HL-60 (cell line): ENCODE data around the gene HPSE2.

Source experiments
- DNase-seq, 2 experiments: peaks; one replicate each; pipeline ENCODE4 v3.0.0-alpha.2; 2010 to 2020; ENCODE audit warnings: low read depth in 1 of 2, low spot score in 1 of 2
- H3K27ac ChIP-seq: fragments of 250-450 bp; sonication (Bioruptor Pico); replicated peaks from 2 replicates; pipeline ENCODE4 v1.5.1; 2020; ENCODE audit warnings: mild to moderate bottlenecking, moderate library complexity
- H3K27me3 ChIP-seq: fragments of 250-450 bp; sonication (Bioruptor Pico); 2 replicates; pipeline ENCODE4 v1.5.1; 2021; ENCODE audit warnings: mild to moderate bottlenecking, moderate library complexity; ENCODE audit not compliant: insufficient read depth, poor library complexity, severe bottlenecking
- H3K4me3 ChIP-seq: replicated peaks from 2 replicates; pipeline ENCODE4 v1.5.1; 2011; ENCODE audit warnings: mild to moderate bottlenecking, control low read depth, low read length; ENCODE audit not compliant: insufficient read depth
- GABPA ChIP-seq: IDR thresholded peaks from 2 replicates; pipeline ENCODE4 v1.6.1; 2012; ENCODE audit warnings: low read depth
- POLR2AphosphoS5 ChIP-seq: IDR thresholded peaks from 2 replicates; pipeline ENCODE4 v1.6.1; 2012; ENCODE audit warnings: low read depth
- SPI1 ChIP-seq: IDR thresholded peaks from 2 replicates; pipeline ENCODE4 v1.6.1; 2012; ENCODE audit warnings: low read depth, mild to moderate bottlenecking, borderline replicate concordance
- TF ChIP-seq, protein P1 (sequence below): IDR thresholded peaks from 2 replicates; pipeline ENCODE4 v1.6.1; 2012; ENCODE audit warnings: low read depth; ENCODE audit not compliant: insufficient replicate concordance
- TF ChIP-seq, protein P2 (sequence below): IDR thresholded peaks from one replicate; pipeline ENCODE4 v1.5.1; 2011; ENCODE audit warnings: low read length, control low read depth, inconsistent platforms; ENCODE audit not compliant: insufficient read depth

HPSE2 gene

DNA sequence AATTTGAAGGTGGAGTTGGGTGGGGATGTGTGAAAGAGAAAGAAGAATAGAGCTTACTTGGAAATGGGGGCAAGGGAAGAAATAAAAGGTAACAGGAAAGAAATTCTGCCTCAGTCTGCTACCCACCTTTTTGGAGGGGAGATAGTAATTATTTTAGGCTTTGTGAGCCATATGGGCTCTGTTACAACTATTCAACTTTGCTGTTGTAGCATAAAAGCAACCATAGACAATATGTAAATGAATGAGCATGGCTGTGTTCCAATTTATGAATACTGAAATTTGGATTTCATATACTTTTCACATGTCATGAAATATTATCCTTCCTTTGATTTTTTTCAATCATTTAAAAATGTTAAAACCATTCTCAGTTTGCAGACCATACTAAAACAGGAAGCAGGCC, 176.9 kb downstream of the HPSE2 start:
- Histone ChIP-seq H3K4me3 (no peak overlapping the region), H3K27ac (no peak overlapping the region), H3K27me3 (peaks cover 2% of the 10 kb centered on the region)
- DNase-seq = no peak
- TF ChIP-seq GABPA (no peak), SPI1 (no peak), POLR2AphosphoS5 (no peak)
- TF ChIP-seq, protein P1, sequence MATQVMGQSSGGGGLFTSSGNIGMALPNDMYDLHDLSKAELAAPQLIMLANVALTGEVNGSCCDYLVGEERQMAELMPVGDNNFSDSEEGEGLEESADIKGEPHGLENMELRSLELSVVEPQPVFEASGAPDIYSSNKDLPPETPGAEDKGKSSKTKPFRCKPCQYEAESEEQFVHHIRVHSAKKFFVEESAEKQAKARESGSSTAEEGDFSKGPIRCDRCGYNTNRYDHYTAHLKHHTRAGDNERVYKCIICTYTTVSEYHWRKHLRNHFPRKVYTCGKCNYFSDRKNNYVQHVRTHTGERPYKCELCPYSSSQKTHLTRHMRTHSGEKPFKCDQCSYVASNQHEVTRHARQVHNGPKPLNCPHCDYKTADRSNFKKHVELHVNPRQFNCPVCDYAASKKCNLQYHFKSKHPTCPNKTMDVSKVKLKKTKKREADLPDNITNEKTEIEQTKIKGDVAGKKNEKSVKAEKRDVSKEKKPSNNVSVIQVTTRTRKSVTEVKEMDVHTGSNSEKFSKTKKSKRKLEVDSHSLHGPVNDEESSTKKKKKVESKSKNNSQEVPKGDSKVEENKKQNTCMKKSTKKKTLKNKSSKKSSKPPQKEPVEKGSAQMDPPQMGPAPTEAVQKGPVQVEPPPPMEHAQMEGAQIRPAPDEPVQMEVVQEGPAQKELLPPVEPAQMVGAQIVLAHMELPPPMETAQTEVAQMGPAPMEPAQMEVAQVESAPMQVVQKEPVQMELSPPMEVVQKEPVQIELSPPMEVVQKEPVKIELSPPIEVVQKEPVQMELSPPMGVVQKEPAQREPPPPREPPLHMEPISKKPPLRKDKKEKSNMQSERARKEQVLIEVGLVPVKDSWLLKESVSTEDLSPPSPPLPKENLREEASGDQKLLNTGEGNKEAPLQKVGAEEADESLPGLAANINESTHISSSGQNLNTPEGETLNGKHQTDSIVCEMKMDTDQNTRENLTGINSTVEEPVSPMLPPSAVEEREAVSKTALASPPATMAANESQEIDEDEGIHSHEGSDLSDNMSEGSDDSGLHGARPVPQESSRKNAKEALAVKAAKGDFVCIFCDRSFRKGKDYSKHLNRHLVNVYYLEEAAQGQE = no peak
- TF ChIP-seq, protein P2, sequence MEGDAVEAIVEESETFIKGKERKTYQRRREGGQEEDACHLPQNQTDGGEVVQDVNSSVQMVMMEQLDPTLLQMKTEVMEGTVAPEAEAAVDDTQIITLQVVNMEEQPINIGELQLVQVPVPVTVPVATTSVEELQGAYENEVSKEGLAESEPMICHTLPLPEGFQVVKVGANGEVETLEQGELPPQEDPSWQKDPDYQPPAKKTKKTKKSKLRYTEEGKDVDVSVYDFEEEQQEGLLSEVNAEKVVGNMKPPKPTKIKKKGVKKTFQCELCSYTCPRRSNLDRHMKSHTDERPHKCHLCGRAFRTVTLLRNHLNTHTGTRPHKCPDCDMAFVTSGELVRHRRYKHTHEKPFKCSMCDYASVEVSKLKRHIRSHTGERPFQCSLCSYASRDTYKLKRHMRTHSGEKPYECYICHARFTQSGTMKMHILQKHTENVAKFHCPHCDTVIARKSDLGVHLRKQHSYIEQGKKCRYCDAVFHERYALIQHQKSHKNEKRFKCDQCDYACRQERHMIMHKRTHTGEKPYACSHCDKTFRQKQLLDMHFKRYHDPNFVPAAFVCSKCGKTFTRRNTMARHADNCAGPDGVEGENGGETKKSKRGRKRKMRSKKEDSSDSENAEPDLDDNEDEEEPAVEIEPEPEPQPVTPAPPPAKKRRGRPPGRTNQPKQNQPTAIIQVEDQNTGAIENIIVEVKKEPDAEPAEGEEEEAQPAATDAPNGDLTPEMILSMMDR = no peak

- TF ChIP-seq, protein P2 = no peak
- H3K27ac ChIP-seq = no peak overlapping the region
- H3K27me3 ChIP-seq = peaks cover 2% of the 10 kb centered on the region
- no peak for DNase-seq
- H3K4me3 ChIP-seq = no peak overlapping the region
Observed at GRCh38 chr10:99057936-99058690, 177.5 kb downstream of the HPSE2 start.

DNA sequence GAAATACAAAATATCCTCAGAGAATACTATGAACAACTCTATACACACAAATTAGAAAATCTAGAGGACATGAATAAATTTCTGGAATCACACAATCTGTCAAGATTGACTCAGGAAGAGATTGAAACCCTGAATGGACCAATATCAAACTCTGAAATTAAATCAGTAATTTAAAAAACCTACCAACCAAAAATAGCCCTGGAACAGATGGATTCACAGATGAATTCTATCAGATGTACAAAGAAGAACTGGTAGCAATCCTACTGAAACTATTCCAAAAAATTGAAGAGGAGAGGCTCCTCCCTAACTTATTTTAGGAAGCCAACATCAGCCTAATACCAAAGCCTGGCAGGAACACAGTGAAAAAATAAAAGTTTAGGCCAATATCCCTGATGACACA, 190.0 kb downstream of the HPSE2 start:
- no peak for DNase-seq
- no peaks in the 10 kb centered on the region for H3K27me3 ChIP-seq
- H3K27ac ChIP-seq = no peak overlapping the region
- TF ChIP-seq, protein P2 = no peak
- TF ChIP-seq, protein P1 = no peak
- TF ChIP-seq GABPA (no peak), POLR2AphosphoS5 (no peak), SPI1 (no peak)
- H3K4me3 ChIP-seq = no peak overlapping the region
